SK-N-SH treated with all-trans-retinoic acid at 6 μM for 48 hours (cell line): ENCODE measurements around the gene NPAT.
"Not testable (repeated sequence)": the region's sequence is repeated elsewhere in the genome, so short reads cannot be mapped to it uniquely, and the experiment has no call there.

Source experiments
- ATAC-seq: fragments of 200-7000 bp; cut with Tn5 transposase; 3 replicates; pipeline ENCODE4 v1.9.1; 2020; ENCODE audit warnings: mild to moderate bottlenecking, moderate library complexity
- ARNTL ChIP-seq: fragments of 450-650 bp; formaldehyde crosslinking; IDR thresholded peaks from 2 replicates; pipeline ENCODE4 v1.5.0; 2020; ENCODE audit warnings: low read depth, mild to moderate bottlenecking, moderate library complexity, borderline replicate concordance
- BACH2 ChIP-seq: fragments of 250-450 bp; sonication (Bioruptor Pico); IDR thresholded peaks from 2 replicates; pipeline ENCODE4 v1.9.0; 2021; ENCODE audit warnings: mild to moderate bottlenecking, borderline replicate concordance
- CREB5 ChIP-seq: fragments of 250-450 bp; sonication (Bioruptor Pico); IDR thresholded peaks from 2 replicates; pipeline ENCODE4 v1.5.1; 2020; ENCODE audit warnings: low read depth, mild to moderate bottlenecking, moderate library complexity
- CSDC2 ChIP-seq: fragments of 250-450 bp; sonication (Bioruptor Pico); IDR thresholded peaks from 2 replicates; pipeline ENCODE4 v1.5.0; 2020; ENCODE audit warnings: mild to moderate bottlenecking, moderate library complexity
- CSRNP3 ChIP-seq: fragments of 250-450 bp; sonication (Bioruptor Pico); IDR thresholded peaks from 2 replicates; pipeline ENCODE4 v1.5.1; 2021; ENCODE audit warnings: mild to moderate bottlenecking, moderate library complexity
- ESRRG ChIP-seq: fragments of 250-450 bp; sonication (Bioruptor Pico); IDR thresholded peaks from 2 replicates; pipeline ENCODE4 v1.6.1; 2021; ENCODE audit warnings: mild to moderate bottlenecking
- GLIS3 ChIP-seq: fragments of 250-450 bp; sonication (Bioruptor Pico); IDR thresholded peaks from 2 replicates; pipeline ENCODE4 v1.5.0; 2020; ENCODE audit warnings: mild to moderate bottlenecking, moderate library complexity
- OSR1 ChIP-seq: fragments of 250-450 bp; sonication (Bioruptor Pico); IDR thresholded peaks from 2 replicates; pipeline ENCODE4 v1.8.0; 2022; ENCODE audit warnings: moderate library complexity, mild to moderate bottlenecking, inconsistent platforms
- POU6F1 ChIP-seq: fragments of 250-450 bp; sonication (Bioruptor Pico); IDR thresholded peaks from 2 replicates; pipeline ENCODE4 v1.8.0; 2021; ENCODE audit warnings: low read depth, mild to moderate bottlenecking, moderate library complexity, borderline replicate concordance
- RARB ChIP-seq: fragments of 250-450 bp; sonication (Bioruptor Pico); IDR thresholded peaks from 2 replicates; pipeline ENCODE4 v1.8.0; 2021; ENCODE audit warnings: mild to moderate bottlenecking, moderate library complexity
- SNAI2 ChIP-seq: fragments of 250-450 bp; sonication (Bioruptor Pico); IDR thresholded peaks from 2 replicates; pipeline ENCODE4 v1.5.0; 2020; ENCODE audit warnings: mild to moderate bottlenecking, moderate library complexity
- TCF4 ChIP-seq: fragments of 250-450 bp; sonication (Bioruptor Pico); IDR thresholded peaks from 2 replicates; pipeline ENCODE4 v1.8.0; 2021; ENCODE audit warnings: mild to moderate bottlenecking, moderate library complexity, borderline replicate concordance
- TOX ChIP-seq: fragments of 250-450 bp; sonication (Bioruptor Pico); IDR thresholded peaks from 2 replicates; pipeline ENCODE4 v1.8.0; 2021; ENCODE audit warnings: mild to moderate bottlenecking, moderate library complexity, borderline replicate concordance
- TSHZ2 ChIP-seq: fragments of 250-450 bp; sonication (Bioruptor Pico); IDR thresholded peaks from 2 replicates; pipeline ENCODE4 v1.5.0; 2020; ENCODE audit warnings: mild to moderate bottlenecking, moderate library complexity
- ZC3H10 ChIP-seq: fragments of 250-450 bp; sonication (Bioruptor Pico); IDR thresholded peaks from 2 replicates; pipeline ENCODE4 v1.5.1; 2021; ENCODE audit warnings: mild to moderate bottlenecking, moderate library complexity
- ZFP3 ChIP-seq: fragments of 250-450 bp; sonication (Bioruptor Pico); IDR thresholded peaks from 2 replicates; pipeline ENCODE4 v1.5.0; 2020; ENCODE audit warnings: mild to moderate bottlenecking, moderate library complexity
- ZFP30 ChIP-seq: fragments of 450-650 bp; formaldehyde crosslinking; IDR thresholded peaks from 2 replicates; pipeline ENCODE4 v1.5.0; 2022; ENCODE audit warnings: mild to moderate bottlenecking, moderate library complexity
- ZNF565 ChIP-seq: fragments of 450-650 bp; formaldehyde crosslinking; conservative IDR thresholded peaks from 2 replicates; pipeline ENCODE4 v1.5.0; 2020; ENCODE audit warnings: low read depth, mild to moderate bottlenecking, moderate library complexity
- ZNF70 ChIP-seq: fragments of 450-650 bp; formaldehyde crosslinking; IDR thresholded peaks from 2 replicates; pipeline ENCODE4 v1.5.0; 2020; ENCODE audit warnings: mild to moderate bottlenecking, moderate library complexity
- ZNF8 ChIP-seq: fragments of 450-650 bp; formaldehyde crosslinking; IDR thresholded peaks from 2 replicates; pipeline ENCODE4 v1.5.0; 2020; ENCODE audit warnings: mild to moderate bottlenecking, moderate library complexity

The NPAT gene

GRCh38 chr11:108142304-108142703, 80.1 kb downstream of the NPAT start:
- ATAC-seq, result no peak
- TF ChIP-seq RARB (CRISPR knock-in tag) (no peak), TCF4 (CRISPR knock-in tag) (no peak), OSR1 (no peak), ZC3H10 (CRISPR knock-in tag) (no peak), ZNF8 (no peak), ZNF70 (CRISPR knock-in tag) (no peak), CREB5 (CRISPR knock-in tag) (no peak), ZFP30 (CRISPR knock-in tag) (no peak), CSRNP3 (CRISPR knock-in tag) (no peak)
- TF ChIP-seq, all 23 proteins: peak for 0

- TF ChIP-seq TSHZ2 (CRISPR knock-in tag) (no peak), TOX (CRISPR knock-in tag) (no peak), ZC3H10 (CRISPR knock-in tag) (no peak), ZFP30 (CRISPR knock-in tag) (no peak), ZFP3 (CRISPR knock-in tag) (no peak), POU6F1 (no peak)
- no peak for ATAC-seq
Observed at GRCh38 chr11:108137212-108137611, 85.2 kb downstream of the NPAT start.

- peak; percentile 50 for ATAC-seq
- no peak for TF ChIP-seq ZNF8
- no peak for TF ChIP-seq ESRRG (CRISPR knock-in tag)
- no peak for TF ChIP-seq CSDC2 (CRISPR knock-in tag)
- no peak for TF ChIP-seq SNAI2 (CRISPR knock-in tag)
- no peak for TF ChIP-seq ARNTL
- TF ChIP-seq TOX (CRISPR knock-in tag), result no peak
- TF ChIP-seq GLIS3, result no peak
- no peak for TF ChIP-seq BACH2 (CRISPR knock-in tag)
- TF ChIP-seq POU6F1, result no peak
- no peak for TF ChIP-seq TCF4 (CRISPR knock-in tag)
- no peak for TF ChIP-seq OSR1
- no peak for TF ChIP-seq ZNF565 (CRISPR knock-in tag)
- no peak for TF ChIP-seq RARB (CRISPR knock-in tag)
- no peak for TF ChIP-seq ZNF70 (CRISPR knock-in tag)
- TF ChIP-seq CSRNP3 (CRISPR knock-in tag), result no peak
Observed at GRCh38 chr11:108135845-108136544, 86.4 kb downstream of the NPAT start.

GRCh38 chr11:108132993-108133538, 89.4 kb downstream of the NPAT start:
- not testable (repeated sequence) for ATAC-seq
